NCI-H82 treated with DMSO at 0.1 percent for 48 hours (cell line): ENCODE results near the gene DMWD.
A peak's percentile ranks its signal among the peaks of the same experiment; 100 is the strongest.

Experiments used
- DNase-seq: peaks from one replicate; lab custom pipeline; 2025; ENCODE audit not compliant: unreplicated experiment; lab: John Stamatoyannopoulos, UW

The DMWD gene

GRCh38 chr19:45792470-45793177, at the start of gene DMWD:
DMWD (minus strand) TSS chr19:45792845; CDS start chr19:45792756, 89 bp downstream.
- DNase-seq = peak; percentile 95

- no peak for DNase-seq
Observed at GRCh38 chr19:45842198-45842597, 49.6 kb upstream of the DMWD start.

GRCh38 chr19:45834970-45835369, 42.3 kb upstream of the DMWD start:
- DNase-seq = no peak

GRCh38 chr19:45828945-45829344, 36.3 kb upstream of the DMWD start:
- no peak for DNase-seq

- DNase-seq = no peak
Observed at GRCh38 chr19:45828523-45828922, 35.9 kb upstream of the DMWD start.

GRCh38 chr19:45827459-45828093, 34.9 kb upstream of the DMWD start:
- DNase-seq = no peak

- DNase-seq = no peak
Observed at GRCh38 chr19:45826934-45827333, 34.3 kb upstream of the DMWD start.

GRCh38 chr19:45825917-45826893, 33.6 kb upstream of the DMWD start:
- no peak for DNase-seq

GRCh38 chr19:45825263-45825605, 32.6 kb upstream of the DMWD start:
- no peak for DNase-seq

- DNase-seq = no peak
Observed at GRCh38 chr19:45824531-45825262, 32.1 kb upstream of the DMWD start.

- DNase-seq = no peak
Observed at GRCh38 chr19:45824041-45824471, 31.4 kb upstream of the DMWD start.

- DNase-seq = no peak
Observed at GRCh38 chr19:45823182-45823581, 30.5 kb upstream of the DMWD start.

- no peak for DNase-seq
Observed at GRCh38 chr19:45822716-45823115, 30.1 kb upstream of the DMWD start.

- no peak for DNase-seq
Observed at GRCh38 chr19:45821570-45821969, 28.9 kb upstream of the DMWD start.

GRCh38 chr19:45821103-45821521, 28.5 kb upstream of the DMWD start:
- DNase-seq = no peak

GRCh38 chr19:45820413-45821102, 27.9 kb upstream of the DMWD start:
- no peak for DNase-seq

GRCh38 chr19:45819769-45820168, 27.1 kb upstream of the DMWD start:
- no peak for DNase-seq

GRCh38 chr19:45817725-45818301, 25.2 kb upstream of the DMWD start:
- DNase-seq = no peak

- peak; percentile 77 for DNase-seq
Observed at GRCh38 chr19:45817010-45817724, 24.5 kb upstream of the DMWD start.
